Testis (tissue), 3 donors: ENCODE measurements around the gene CLEC16A. TPM values are rescaled to one million over a fixed set of nuclear protein-coding genes. Genes with fewer than 3 reads are reported as not detected.

Experiments
- DNase-seq: peaks from one replicate; pipeline ENCODE4 v3.0.0-alpha.2; 2019
- H3K27ac ChIP-seq, 2 donors: fragments of 200-600 bp; sonication (generic); one replicate each; pipeline ENCODE4 v1.5.1; 2019
- H3K27me3 ChIP-seq: fragments of 200-600 bp; sonication (generic); one replicate; pipeline ENCODE4 v1.5.1; 2019
- H3K36me3 ChIP-seq: fragments of 200-600 bp; sonication (generic); one replicate; pipeline ENCODE4 v1.5.1; 2017; ENCODE audit warnings: low read depth; ENCODE audit errors: missing control alignments
- H3K4me1 ChIP-seq: fragments of 200-600 bp; sonication (generic); one replicate; pipeline ENCODE4 v1.5.1; 2019
- H3K4me3 ChIP-seq, 2 donors: fragments of 200-600 bp; sonication (generic); one replicate each; pipeline ENCODE4 v1.5.1; 2017 to 2019
- H3K9me3 ChIP-seq: fragments of 200-600 bp; sonication (generic); one replicate; pipeline ENCODE4 v1.5.1; 2017
- CTCF ChIP-seq, 3 experiments: fragments of 450-650 bp in 2 of 3; fragments of 200-600 bp in 1 of 3; sonication (generic) in 1 of 3; IDR thresholded peaks; one replicate each; pipeline ENCODE4 v1.5.1; 2016 to 2019; ENCODE audit warnings: antibody characterized with exemption in 3 of 3, mild to moderate bottlenecking in 2 of 3, moderate library complexity in 1 of 3
- POLR2A ChIP-seq: fragments of 450-650 bp; IDR thresholded peaks from one replicate; pipeline ENCODE4 v1.6.1; 2017; ENCODE audit warnings: antibody characterized with exemption, mild to moderate bottlenecking, moderate library complexity
- WGBS, 2 donors: methylation state at CpG; one replicate each; pipeline ENCODE4 v1.1.5; 2018; 5-methylcytosine and 5-hydroxymethylcytosine counted together
- intact Hi-C: fragments of 100-400 bp; cut with DNase I; formaldehyde crosslinking; loops from one replicate; pipeline ENCODE4 v1.15.1; 2023; ENCODE audit warnings: low total_unique reads
- polyA plus RNA-seq: library from polyadenylated mRNA; stranded (reverse); fragments of 350-450 nt; fragmentation: Illumina TruSeq; extraction: RNeasy Lipid Tissue Mini Kit (QIAGEN cat#74804); gene quantifications from one replicate; pipeline ENCODE4 v1.2.3, GENCODE V29; 2014; ENCODE audit warnings: low read depth, low replicate concordance; ENCODE audit not compliant: insufficient read depth
- total RNA-seq, 2 donors: library from RNA; depleted of rRNA; stranded (reverse); fragments of >200 nt; gene quantifications; one replicate each; pipeline ENCODE4 v1.2.3, GENCODE V29; 2016

CLEC16A gene
- total and polyA plus RNA-seq, 3 donors from 2014 or later, result 93.9 to 126 (median 122) TPM

GRCh38 chr16:11033629-11034420 lies 89.5 kb downstream of the CLEC16A start:
- TF ChIP-seq CTCF (IDR thresholded peaks at IDR 0.05) (no peak), POLR2A (no peak)
- Histone ChIP-seq H3K4me1 (peaks cover 27% of the 10 kb centered on the region), H3K36me3 (no peaks in the 10 kb centered on the region), H3K9me3 (no peaks in the 10 kb centered on the region), H3K27ac (peak overlapping the region; percentile 24 to 48), H3K4me3 (no peak overlapping the region), H3K27me3 (no peaks in the 10 kb centered on the region)
- intact Hi-C loops, result no loop called here
- WGBS, 2 donors, result 85 to 86% methylated on average over 14 of the region's 14 CpGs
- DNase-seq, result no peak

- no peaks in the 10 kb centered on the region for H3K36me3 ChIP-seq
- 78 to 79% methylated on average over 8 of the region's 8 CpGs for WGBS, 2 donors
- TF ChIP-seq CTCF (IDR thresholded peaks at IDR 0.05) (no peak), POLR2A (no peak)
- peak overlapping the region in 1 of 2 donors; percentile 48 for H3K27ac ChIP-seq
- no peaks in the 10 kb centered on the region for H3K9me3 ChIP-seq
- no peaks in the 10 kb centered on the region for H3K27me3 ChIP-seq
- intact Hi-C loops, result no loop called here
- no peak overlapping the region for H3K4me3 ChIP-seq
- H3K4me1 ChIP-seq, result peaks cover 27% of the 10 kb centered on the region
- no peak for DNase-seq
These were observed 90.1 kb downstream of the CLEC16A start for GRCh38 chr16:11034481-11034931.

GRCh38 chr16:11035096-11035495 lies 90.7 kb downstream of the CLEC16A start:
- Histone ChIP-seq H3K36me3 (no peaks in the 10 kb centered on the region), H3K9me3 (no peaks in the 10 kb centered on the region), H3K27me3 (no peaks in the 10 kb centered on the region), H3K4me3 (no peak overlapping the region), H3K4me1 (peaks cover 27% of the 10 kb centered on the region), H3K27ac (no peak overlapping the region)
- no peak for DNase-seq
- no peak for TF ChIP-seq POLR2A
- no peak for TF ChIP-seq CTCF (IDR thresholded peaks at IDR 0.05)
- intact Hi-C loops, result no loop called here
- WGBS, 2 donors, result 95 to 97% methylated on average over 5 of the region's 5 CpGs

- Histone ChIP-seq H3K9me3 (no peaks in the 10 kb centered on the region), H3K27me3 (no peaks in the 10 kb centered on the region), H3K36me3 (no peaks in the 10 kb centered on the region), H3K4me3 (no peak overlapping the region), H3K27ac (no peak overlapping the region), H3K4me1 (peaks cover 27% of the 10 kb centered on the region)
- DNase-seq, result no peak
- 91% methylated on average over 6 of the region's 6 CpGs for WGBS, 2 donors
- intact Hi-C loops, result no loop called here
- no peak for TF ChIP-seq CTCF (IDR thresholded peaks at IDR 0.05)
- TF ChIP-seq POLR2A, result no peak
These were observed 91.7 kb downstream of the CLEC16A start for GRCh38 chr16:11036040-11036439.
